IPS-20b (cell line): ENCODE data around the gene PDHB.
A peak's percentile ranks its signal among the peaks of the same experiment; 100 is the strongest.

ENCODE experiments used
- H3K27ac ChIP-seq: one replicate; pipeline ENCODE4 v1.5.1; 2013; ENCODE audit warnings: low read length
- H3K27me3 ChIP-seq: 2 replicates; pipeline ENCODE4 v1.6.1; 2013; ENCODE audit warnings: mild to moderate bottlenecking, low read length, inconsistent platforms; ENCODE audit not compliant: insufficient read depth
- H3K36me3 ChIP-seq: 2 replicates; pipeline ENCODE4 v1.6.1; 2013; ENCODE audit warnings: low read depth, mild to moderate bottlenecking, inconsistent platforms, low read length, moderate library complexity; ENCODE audit not compliant: insufficient read depth
- H3K4me1 ChIP-seq: 2 replicates; pipeline ENCODE4 v1.6.1; 2013; ENCODE audit warnings: mild to moderate bottlenecking, control low read depth, inconsistent platforms, low read length, moderate library complexity; ENCODE audit not compliant: insufficient read depth
- H3K4me3 ChIP-seq: 2 replicates; pipeline ENCODE4 v1.5.1; 2013; ENCODE audit warnings: mild to moderate bottlenecking, low read length, inconsistent platforms
- H3K9ac ChIP-seq: 2 replicates; pipeline ENCODE4 v1.6.1; 2013; ENCODE audit warnings: low read depth, mild to moderate bottlenecking, inconsistent platforms, low read length, moderate library complexity
- H3K9me3 ChIP-seq: 2 replicates; pipeline ENCODE4 v1.6.1; 2013; ENCODE audit warnings: mild to moderate bottlenecking, low read depth, low read length, inconsistent platforms; ENCODE audit not compliant: insufficient read depth

The PDHB gene

DNA sequence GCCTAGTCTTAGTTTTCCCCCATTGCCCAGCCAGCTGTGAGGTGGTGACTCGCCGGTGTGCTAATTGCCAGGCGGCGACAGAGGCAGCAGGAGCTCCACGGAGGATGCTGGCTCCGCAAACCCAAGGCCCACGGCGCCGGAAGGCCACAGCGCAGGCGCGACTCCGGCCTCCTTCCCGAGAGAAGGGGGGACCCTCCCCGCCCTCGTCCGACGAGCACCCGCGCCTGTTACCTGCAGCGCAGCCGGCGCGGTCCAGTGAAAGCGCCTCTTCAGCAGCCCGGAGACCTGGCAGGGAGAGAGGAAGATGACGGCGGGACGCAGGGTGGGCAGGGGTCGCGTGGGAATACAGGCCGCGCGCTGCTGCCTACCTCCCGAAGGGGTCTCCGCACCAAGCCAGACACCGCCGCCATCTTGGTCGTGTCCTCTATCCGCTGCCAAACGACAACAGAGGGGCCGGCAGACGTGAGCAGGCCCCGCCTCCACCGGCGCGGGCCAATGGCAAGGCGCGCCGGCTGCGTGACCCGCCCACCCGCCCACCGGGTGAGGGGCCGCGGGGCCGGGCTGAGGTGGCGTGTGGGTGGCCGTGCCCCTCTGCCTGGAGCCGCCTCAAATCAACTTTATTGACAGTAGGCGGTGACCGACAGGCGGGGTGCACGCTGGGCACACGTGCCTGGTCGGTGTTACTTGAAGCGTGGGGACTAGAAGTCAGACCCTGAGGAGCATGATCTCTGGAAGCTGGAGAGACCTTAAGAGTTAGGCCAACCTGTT lies at the start of gene PDHB:
Gene PDHB, minus strand, starts transcription at position 433 of the 768 bp plus-strand sequence. Its CDS starts 23 bp downstream, at position 410.
- H3K4me3 ChIP-seq, result peak within 1 kb of the TSS; percentile 93
- no peaks in the 10 kb centered on the region; the same call in 1 of the 2 replicates for H3K27me3 ChIP-seq
- peak within 1 kb of the TSS; percentile 93 for H3K27ac ChIP-seq
- peaks cover 27% of the 10 kb centered on the region; the same call in 1 of the 2 replicates for H3K4me1 ChIP-seq
- no peaks in the 10 kb centered on the region for H3K9me3 ChIP-seq
- H3K9ac ChIP-seq, result peak within 1 kb of the TSS; percentile 90
- peaks cover 37% of the 10 kb centered on the region for H3K36me3 ChIP-seq

DNA sequence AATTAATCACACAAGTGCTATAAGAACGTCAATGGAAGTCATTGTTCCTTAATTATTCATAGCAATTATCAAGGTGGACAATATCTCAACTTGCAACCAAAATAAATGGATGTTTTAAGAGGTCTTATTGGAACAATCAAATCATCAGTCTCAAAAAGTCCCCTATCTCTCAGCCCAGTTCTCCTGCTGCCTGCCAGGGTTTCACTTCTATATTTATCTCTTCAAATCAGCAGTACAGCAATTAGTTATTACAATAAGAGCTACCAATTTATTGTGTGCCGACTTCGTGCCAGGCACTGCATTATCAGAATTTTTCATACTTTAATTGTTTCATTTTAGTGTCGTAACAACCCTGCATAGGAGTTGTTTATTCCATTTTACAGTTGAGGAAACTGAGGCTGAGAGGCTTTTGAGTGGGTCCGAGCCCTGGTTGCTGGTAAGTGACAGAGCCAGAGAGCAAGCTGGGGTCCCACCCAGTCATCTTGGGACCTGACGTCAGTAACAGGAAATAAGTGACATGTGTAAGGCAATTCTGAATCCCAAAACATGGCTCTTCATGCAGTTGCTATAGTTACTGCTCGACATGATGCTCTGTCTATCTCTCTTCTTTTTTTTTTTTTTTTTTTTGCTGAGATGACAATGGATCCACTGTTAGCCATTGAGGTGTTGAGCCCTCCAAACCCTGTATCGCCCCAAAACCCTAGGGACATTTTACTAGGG lies 49.4 kb upstream of the PDHB start:
- no peak overlapping the region for H3K27ac ChIP-seq

DNA sequence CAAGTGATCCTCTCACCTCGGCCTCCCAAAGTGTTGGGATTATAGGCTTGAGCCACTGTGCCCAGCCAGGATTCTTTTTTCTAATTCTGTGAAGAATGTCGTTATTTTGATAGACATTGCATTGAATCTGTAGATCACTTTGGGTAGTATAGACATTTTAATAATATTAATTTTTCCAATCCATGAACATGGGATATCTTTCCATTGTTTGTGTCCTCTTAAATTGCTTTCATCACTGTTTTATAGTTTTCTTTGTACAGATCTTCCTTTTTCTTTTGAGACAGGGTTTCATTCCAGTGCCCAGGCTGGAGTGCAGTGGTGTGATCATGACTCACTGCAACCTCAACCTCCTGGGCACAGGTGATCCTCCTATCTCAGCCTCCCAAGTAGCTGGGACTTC lies 46.7 kb upstream of the PDHB start:
- no peak overlapping the region for H3K9ac ChIP-seq
- H3K4me1 ChIP-seq, result no peaks in the 10 kb centered on the region
- no peak overlapping the region for H3K27ac ChIP-seq
- H3K27me3 ChIP-seq, result no peaks in the 10 kb centered on the region
- H3K9me3 ChIP-seq, result no peaks in the 10 kb centered on the region; the same call in 1 of the 2 replicates
- H3K36me3 ChIP-seq, result no peaks in the 10 kb centered on the region
- H3K4me3 ChIP-seq, result no peak overlapping the region

More for the DNA sequence above, 49.4 kb upstream of the PDHB start:
- no peaks in the 10 kb centered on the region for H3K4me1 ChIP-seq
- H3K9me3 ChIP-seq, result no peaks in the 10 kb centered on the region; the same call in 1 of the 2 replicates
- no peak overlapping the region for H3K4me3 ChIP-seq
- no peak overlapping the region for H3K9ac ChIP-seq
- H3K36me3 ChIP-seq, result no peaks in the 10 kb centered on the region
- no peaks in the 10 kb centered on the region; the same call in 1 of the 2 replicates for H3K27me3 ChIP-seq

DNA sequence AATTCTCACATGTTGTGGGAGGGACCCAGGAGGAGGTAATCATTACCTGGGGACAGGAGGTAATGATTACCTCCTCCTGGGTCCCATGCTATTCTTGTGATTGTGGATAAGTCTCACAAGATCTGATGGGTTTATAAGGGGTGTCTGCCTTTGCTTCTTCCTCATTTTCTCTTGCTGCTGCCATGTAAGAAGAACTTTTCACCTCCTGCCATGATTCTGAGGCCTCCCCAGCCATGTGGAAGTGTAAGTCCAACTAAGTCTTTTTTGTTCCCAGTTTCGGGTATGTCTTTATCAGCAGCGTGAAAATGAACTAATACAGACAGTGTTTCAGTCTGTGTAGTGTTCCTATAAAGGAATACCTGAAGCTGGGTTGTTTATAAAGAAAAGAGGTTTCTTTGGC lies 45.1 kb upstream of the PDHB start:
- Histone ChIP-seq H3K27ac (no peak overlapping the region), H3K9ac (no peak overlapping the region), H3K4me1 (no peaks in the 10 kb centered on the region), H3K36me3 (no peaks in the 10 kb centered on the region), H3K9me3 (no peaks in the 10 kb centered on the region; the same call in 1 of the 2 replicates), H3K4me3 (no peak overlapping the region), H3K27me3 (no peaks in the 10 kb centered on the region)

DNA sequence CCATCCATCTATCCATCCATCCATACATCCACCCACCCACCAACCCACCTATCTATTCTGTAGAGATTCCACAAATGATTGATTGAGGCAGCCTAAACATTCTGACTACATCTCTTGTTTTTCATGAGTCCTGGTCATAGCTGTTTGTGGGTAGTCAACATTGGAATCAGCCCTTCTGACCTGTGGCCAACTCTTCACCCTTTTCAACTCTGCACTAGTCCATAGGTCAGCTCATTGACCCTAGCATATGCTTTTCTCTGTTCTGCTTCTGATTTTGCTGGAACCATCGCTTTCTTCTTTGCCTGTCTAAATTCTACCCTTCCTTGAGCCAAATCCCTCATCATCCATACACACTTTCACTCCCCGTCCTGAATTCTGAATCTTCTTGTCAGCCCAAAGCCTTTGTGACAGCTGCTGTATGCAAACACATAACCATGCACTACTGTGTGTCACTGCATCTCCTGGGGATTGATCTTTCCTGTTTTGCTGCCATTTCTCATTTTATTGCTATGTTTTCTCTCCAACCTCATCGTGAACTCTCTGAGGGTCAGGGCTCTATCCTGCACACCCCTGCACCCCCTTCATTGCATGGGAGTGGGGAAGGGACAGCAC lies 41.4 kb upstream of the PDHB start:
- H3K36me3 ChIP-seq, result no peaks in the 10 kb centered on the region
- H3K9me3 ChIP-seq, result no peaks in the 10 kb centered on the region
- peaks cover 16% of the 10 kb centered on the region for H3K4me1 ChIP-seq
- H3K27ac ChIP-seq, result no peak overlapping the region
- no peak overlapping the region for H3K4me3 ChIP-seq
- no peaks in the 10 kb centered on the region for H3K27me3 ChIP-seq
- no peak overlapping the region for H3K9ac ChIP-seq

DNA sequence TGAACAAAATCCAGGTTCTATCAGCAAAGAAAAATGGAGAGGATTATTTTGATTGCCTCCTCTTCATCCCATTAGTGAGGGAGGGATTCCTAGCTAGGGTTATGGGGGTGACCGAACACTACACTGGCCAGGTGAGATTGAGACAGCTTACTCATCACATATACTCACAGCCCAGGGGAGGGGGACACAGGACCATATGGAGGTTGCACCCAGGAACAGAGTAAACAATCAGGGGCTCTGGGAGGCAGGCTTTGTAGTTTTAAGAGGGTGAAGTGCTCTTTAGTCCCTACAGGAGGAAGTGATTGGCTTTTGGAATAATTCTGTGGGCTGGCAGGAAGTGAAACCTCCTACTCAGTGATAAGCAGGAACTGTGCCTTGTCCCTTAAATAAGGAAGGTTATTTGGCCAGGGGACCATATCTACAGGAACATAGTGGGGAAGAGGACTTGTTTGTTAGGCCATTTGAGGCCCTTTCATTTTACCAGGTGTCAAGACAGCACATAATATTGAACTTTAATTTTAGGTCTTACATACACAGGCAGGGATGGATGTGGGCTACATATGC lies 40.8 kb upstream of the PDHB start:
- Histone ChIP-seq H3K4me1 (peaks cover 16% of the 10 kb centered on the region), H3K27ac (no peak overlapping the region), H3K9me3 (no peaks in the 10 kb centered on the region), H3K27me3 (no peaks in the 10 kb centered on the region), H3K9ac (no peak overlapping the region), H3K36me3 (no peaks in the 10 kb centered on the region), H3K4me3 (no peak overlapping the region)

DNA sequence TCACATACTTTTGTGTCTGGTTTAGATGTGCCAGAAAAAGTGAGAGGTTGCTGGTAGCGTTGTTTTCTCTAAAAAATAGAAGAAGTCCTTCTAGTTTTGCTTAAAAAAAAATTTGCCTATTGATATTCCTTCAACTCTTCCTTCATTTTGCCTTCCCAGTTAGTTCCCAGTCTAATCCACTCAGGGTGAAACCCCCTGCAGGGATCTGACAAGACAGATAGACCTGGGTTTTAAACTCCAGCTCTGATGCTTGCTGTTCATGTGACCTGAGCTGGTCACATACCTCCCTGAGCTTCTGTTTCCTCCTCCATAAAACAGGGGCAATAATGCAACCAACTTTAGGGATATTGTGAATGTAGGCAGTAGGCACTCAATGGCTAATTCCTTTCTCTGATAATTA lies 39.6 kb upstream of the PDHB start:
- peaks cover 16% of the 10 kb centered on the region for H3K4me1 ChIP-seq
- H3K27ac ChIP-seq, result no peak overlapping the region
- H3K4me3 ChIP-seq, result no peak overlapping the region
- H3K27me3 ChIP-seq, result no peaks in the 10 kb centered on the region
- H3K36me3 ChIP-seq, result no peaks in the 10 kb centered on the region
- H3K9ac ChIP-seq, result no peak overlapping the region
- H3K9me3 ChIP-seq, result no peaks in the 10 kb centered on the region

DNA sequence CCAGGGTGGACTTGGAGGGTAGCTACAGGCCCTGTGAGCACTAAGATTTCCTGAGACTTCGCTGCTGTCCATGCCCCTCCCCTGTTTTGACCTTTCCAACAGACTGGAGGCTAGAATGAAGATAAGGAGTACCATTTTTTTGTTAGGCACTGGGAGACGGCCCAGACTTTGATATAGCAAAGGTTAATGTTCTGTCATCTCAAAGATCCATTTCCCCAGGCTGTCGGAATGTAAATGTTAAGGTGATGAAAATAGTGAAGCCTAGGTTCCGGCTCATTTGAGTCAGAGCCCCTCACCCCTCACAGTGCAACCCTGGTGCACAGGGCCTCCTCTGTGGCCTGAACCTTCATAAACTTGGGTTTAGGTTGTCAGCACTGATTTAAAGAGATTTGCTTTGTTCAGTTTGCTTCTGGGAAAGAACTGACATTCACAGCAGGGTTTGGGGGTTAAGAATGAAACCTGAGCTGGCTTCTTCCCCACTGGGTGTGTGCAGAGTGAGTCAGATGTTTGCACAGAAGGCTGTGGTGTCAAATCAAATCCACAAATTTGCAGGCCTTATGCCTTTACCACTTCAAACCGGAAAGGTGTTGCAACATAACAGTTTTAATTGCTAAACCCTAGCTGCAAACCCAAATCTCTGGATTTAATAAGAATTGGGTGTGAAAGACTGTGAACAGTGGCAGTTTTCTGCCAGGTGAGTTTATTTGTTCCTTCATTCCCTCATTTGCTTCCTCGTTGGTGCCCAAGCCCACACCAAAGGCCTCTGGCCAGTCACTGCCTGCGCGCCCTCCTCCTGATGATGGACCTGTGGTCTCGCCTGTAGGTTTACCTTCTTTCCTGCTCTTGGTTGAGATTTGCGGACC lies 37.6 kb upstream of the PDHB start:
- H3K27me3 ChIP-seq, result no peaks in the 10 kb centered on the region
- no peaks in the 10 kb centered on the region for H3K9me3 ChIP-seq
- H3K4me3 ChIP-seq, result no peak overlapping the region
- no peaks in the 10 kb centered on the region for H3K36me3 ChIP-seq
- H3K9ac ChIP-seq, result no peak overlapping the region
- peaks cover 16% of the 10 kb centered on the region for H3K4me1 ChIP-seq
- no peak overlapping the region for H3K27ac ChIP-seq

DNA sequence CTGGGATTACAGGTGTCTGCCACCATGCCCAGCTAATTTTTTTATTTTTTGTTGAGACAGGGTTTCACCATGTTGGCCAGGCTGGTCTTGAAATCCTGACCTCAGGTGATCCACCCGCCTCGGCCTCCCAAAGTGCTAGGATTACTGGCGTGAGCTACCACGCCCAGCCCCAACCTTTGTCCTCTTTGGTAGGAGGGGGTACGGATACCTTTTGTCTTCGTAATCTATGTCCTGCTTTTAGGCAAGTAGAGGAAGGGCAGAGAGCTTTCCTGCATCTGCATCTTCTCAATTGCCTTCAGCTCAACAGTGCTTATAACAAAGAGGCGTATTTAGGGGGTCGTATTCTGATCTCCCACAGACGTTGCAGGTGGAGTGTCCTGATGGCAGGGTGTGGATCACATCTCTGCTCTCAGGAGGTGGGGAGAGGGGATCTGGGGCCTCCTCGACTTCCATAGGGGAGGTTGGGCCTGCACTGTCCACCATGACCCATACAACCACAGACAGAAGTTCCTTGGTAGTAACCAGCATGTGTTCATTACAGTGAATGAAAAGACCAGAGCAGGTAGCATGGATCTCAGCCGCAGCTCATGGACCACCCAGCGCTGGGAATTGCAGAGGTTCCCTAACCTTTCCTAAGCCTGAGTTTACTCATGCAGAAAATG lies 36.9 kb upstream of the PDHB start:
- Histone ChIP-seq H3K36me3 (no peaks in the 10 kb centered on the region), H3K27ac (no peak overlapping the region), H3K4me1 (peaks cover 16% of the 10 kb centered on the region), H3K9me3 (no peaks in the 10 kb centered on the region), H3K27me3 (no peaks in the 10 kb centered on the region), H3K4me3 (no peak overlapping the region), H3K9ac (no peak overlapping the region)

DNA sequence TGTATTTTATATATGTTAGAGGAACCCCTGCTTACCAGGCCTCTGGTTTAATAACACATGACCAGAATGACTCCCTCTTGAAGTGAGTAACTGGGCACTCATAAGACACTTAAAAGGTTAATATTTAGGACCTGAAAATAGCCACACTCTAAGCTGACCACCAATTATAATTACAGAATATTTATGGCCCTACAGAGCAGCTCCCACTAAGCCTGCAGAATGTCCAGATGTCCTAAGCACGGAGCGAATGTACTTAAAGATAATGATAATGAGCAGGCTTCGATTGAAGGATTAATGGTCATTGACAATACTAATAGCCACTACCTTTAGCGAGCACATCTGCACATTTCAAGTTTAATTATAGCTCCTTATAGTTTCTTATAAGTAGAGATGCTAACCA lies 35.5 kb upstream of the PDHB start:
- H3K4me3 ChIP-seq, result no peak overlapping the region
- no peak overlapping the region for H3K27ac ChIP-seq
- no peak overlapping the region for H3K9ac ChIP-seq
- H3K36me3 ChIP-seq, result no peaks in the 10 kb centered on the region
- no peaks in the 10 kb centered on the region for H3K9me3 ChIP-seq
- no peaks in the 10 kb centered on the region for H3K27me3 ChIP-seq
- H3K4me1 ChIP-seq, result peaks cover 16% of the 10 kb centered on the region
